Nephron (organoid): Measurements from ENCODE around the gene ARID5B.

Experiments
- H3K27ac Mint-ChIP-seq, 3 experiments: 2 replicates each; pipeline ENCODE4 v1.8.0; 2020; ENCODE audit warnings: mixed read lengths in 3 of 3, mild to moderate bottlenecking in 2 of 3, moderate library complexity in 1 of 3
- H3K27me3 Mint-ChIP-seq: 2 replicates; pipeline ENCODE4 v1.8.0; 2021; ENCODE audit warnings: low read depth, mild to moderate bottlenecking, moderate library complexity, mixed read lengths
- H3K36me3 Mint-ChIP-seq: 2 replicates; pipeline ENCODE4 v1.8.0; 2020; ENCODE audit warnings: low read depth, mixed read lengths
- H3K4me1 Mint-ChIP-seq: 2 replicates; pipeline ENCODE4 v1.8.0; 2020; ENCODE audit warnings: mixed read lengths
- H3K4me3 Mint-ChIP-seq, 3 experiments: 2 replicates each; pipeline ENCODE4 v1.8.0; 2020; ENCODE audit warnings: mild to moderate bottlenecking in 3 of 3, mixed read lengths in 3 of 3, moderate library complexity in 2 of 3
- H3K9me3 Mint-ChIP-seq: 2 replicates; pipeline ENCODE4 v1.8.0; 2020; ENCODE audit warnings: mixed read lengths
- CTCF ChIP-seq, 3 experiments: fragments of 200-600 bp; sonication (generic); IDR thresholded peaks; one replicate each; pipeline ENCODE4 v1.5.0; 2021; ENCODE audit warnings: antibody characterized with exemption in 3 of 3; ENCODE audit not compliant: unreplicated experiment in 3 of 3

ARID5B gene

DNA sequence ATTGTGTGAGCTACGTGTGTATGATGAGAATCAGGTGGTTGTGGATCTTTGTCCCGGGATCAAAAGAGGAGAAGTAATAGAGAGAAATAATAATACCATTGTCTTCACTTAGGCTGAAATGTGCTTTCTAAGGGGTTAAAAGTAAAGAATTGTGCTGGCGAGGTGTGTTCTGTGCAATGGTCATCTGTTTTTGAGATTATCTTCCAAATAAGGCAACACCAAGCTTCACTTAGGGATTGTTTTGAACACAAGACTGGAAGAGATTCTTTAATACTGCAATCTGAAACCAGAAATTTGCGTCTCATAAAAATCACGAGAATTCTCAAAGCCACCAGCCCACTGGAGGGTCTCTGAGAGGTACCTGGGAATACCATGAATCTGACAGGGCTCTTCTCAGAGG, 84.2 kb downstream of the ARID5B start:
- Mint-ChIP-seq H3K27me3 (no peaks in the 10 kb centered on the region), H3K4me3 (no peak overlapping the region), H3K27ac (peak overlapping the region; percentile 5 to 51 (median 28)), H3K4me1 (peaks cover 62% of the 10 kb centered on the region), H3K9me3 (no peaks in the 10 kb centered on the region), H3K36me3 (peaks cover 26% of the 10 kb centered on the region)
- no peak for TF ChIP-seq CTCF (IDR thresholded peaks at IDR 0.05; ENCODE audit: unreplicated experiment in 3 of 3)

DNA sequence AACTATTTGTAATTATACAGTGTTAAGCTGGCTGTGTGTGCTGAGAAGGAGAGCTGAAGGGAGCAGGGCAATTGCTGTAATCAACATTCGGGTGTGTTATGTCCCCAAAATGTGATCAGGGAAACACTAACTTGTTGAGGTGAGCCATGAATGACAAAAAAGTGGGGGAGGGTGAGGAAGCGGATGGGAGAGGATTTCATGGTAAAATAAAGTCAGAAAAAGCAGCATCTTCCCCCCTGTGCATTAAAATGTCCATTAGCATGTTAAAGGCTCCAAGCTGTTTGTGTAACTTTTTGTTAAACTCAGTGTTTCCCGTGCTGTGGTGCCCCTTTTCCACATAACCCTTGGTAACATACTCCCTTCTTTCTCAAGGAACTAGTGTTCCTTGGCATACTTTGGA, 84.9 kb downstream of the ARID5B start:
- peaks cover 62% of the 10 kb centered on the region for H3K4me1 Mint-ChIP-seq
- no peak overlapping the region for H3K4me3 Mint-ChIP-seq
- H3K27me3 Mint-ChIP-seq, result no peaks in the 10 kb centered on the region
- no peak for TF ChIP-seq CTCF (IDR thresholded peaks at IDR 0.05; ENCODE audit: unreplicated experiment in 3 of 3)
- peak overlapping the region; percentile 58 to 90 (median 75) for H3K27ac Mint-ChIP-seq
- no peaks in the 10 kb centered on the region for H3K9me3 Mint-ChIP-seq
- peaks cover 31% of the 10 kb centered on the region for H3K36me3 Mint-ChIP-seq

DNA sequence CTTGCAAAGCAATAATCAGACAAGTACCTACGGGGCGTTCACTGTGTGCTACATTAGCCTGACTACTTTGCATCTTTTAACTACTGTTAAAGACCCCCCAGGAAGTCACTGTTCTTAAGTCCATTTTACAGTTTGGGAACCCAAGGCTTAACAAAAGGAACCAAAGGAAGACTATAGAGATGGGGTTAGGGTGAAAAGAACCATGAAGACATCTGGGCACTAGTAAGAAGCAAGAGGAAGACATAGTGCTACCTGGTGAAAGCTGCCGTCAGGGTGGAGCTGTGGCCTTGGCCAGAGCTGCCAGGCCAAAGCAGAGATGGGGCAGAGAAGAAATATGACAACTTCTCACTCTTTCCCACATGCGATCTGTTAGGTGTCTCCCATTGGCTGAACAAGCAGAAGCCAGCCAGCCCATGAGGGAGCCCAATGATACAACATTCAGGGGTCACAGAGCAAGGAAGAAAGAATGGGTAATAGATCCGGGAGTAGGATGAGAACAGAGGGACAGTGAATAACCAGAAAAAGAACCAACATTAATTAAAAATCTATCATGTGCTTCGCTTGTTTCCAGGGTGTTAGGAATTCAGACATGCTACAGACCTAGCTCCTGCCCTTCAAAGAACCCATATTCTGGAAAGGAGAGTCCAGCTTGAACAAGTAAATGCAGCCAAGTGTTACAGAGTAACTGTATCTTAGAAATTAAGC, 85.4 kb downstream of the ARID5B start:
- TF ChIP-seq CTCF (IDR thresholded peaks at IDR 0.05; ENCODE audit: unreplicated experiment in 3 of 3), result no peak
- Mint-ChIP-seq H3K27me3 (no peaks in the 10 kb centered on the region), H3K4me1 (peaks cover 58% of the 10 kb centered on the region), H3K9me3 (no peaks in the 10 kb centered on the region), H3K27ac (peak overlapping the region; percentile 58 to 90 (median 75)), H3K4me3 (no peak overlapping the region), H3K36me3 (peaks cover 27% of the 10 kb centered on the region)

GRCh38 chr10:61987537-61987936, 86.0 kb downstream of the ARID5B start:
- peak overlapping the region; percentile 58 to 90 (median 75) for H3K27ac Mint-ChIP-seq
- H3K4me3 Mint-ChIP-seq, result no peak overlapping the region
- peaks cover 26% of the 10 kb centered on the region for H3K36me3 Mint-ChIP-seq
- H3K4me1 Mint-ChIP-seq, result peaks cover 58% of the 10 kb centered on the region
- H3K27me3 Mint-ChIP-seq, result no peaks in the 10 kb centered on the region
- TF ChIP-seq CTCF (IDR thresholded peaks at IDR 0.05; ENCODE audit: unreplicated experiment in 3 of 3), result no peak
- H3K9me3 Mint-ChIP-seq, result no peaks in the 10 kb centered on the region

- H3K4me3 Mint-ChIP-seq, result no peak overlapping the region
- H3K4me1 Mint-ChIP-seq, result peaks cover 58% of the 10 kb centered on the region
- no peaks in the 10 kb centered on the region for H3K9me3 Mint-ChIP-seq
- H3K27me3 Mint-ChIP-seq, result no peaks in the 10 kb centered on the region
- H3K36me3 Mint-ChIP-seq, result peaks cover 26% of the 10 kb centered on the region
- peak overlapping the region; percentile 51 to 90 (median 75) for H3K27ac Mint-ChIP-seq
- no peak for TF ChIP-seq CTCF (IDR thresholded peaks at IDR 0.05; ENCODE audit: unreplicated experiment in 3 of 3)
These were observed 86.5 kb downstream of the ARID5B start for GRCh38 chr10:61987951-61988379.
